GM23248 (cell line): ENCODE results near the gene PRKAR2A. TPM values are rescaled to one million over a fixed set of nuclear protein-coding genes. Genes with fewer than 3 reads are reported as not detected.

Experiments
- DNase-seq: peaks from one replicate; pipeline ENCODE4 v3.0.0-alpha.2; 2015
- H2AFZ ChIP-seq: fragments of 200-600 bp; sonication (generic); 2 replicates; pipeline ENCODE4 v1.6.1; 2016; ENCODE audit warnings: antibody characterized with exemption
- H3F3A ChIP-seq: fragments of 200-600 bp; sonication (generic); 2 replicates; pipeline ENCODE4 v1.6.1; 2016; ENCODE audit warnings: mild to moderate bottlenecking, antibody characterized with exemption, mixed run types; ENCODE audit not compliant: insufficient read depth
- H3K27ac ChIP-seq: fragments of 200-600 bp; sonication (generic); 2 replicates; pipeline ENCODE4 v1.5.1; 2016; ENCODE audit warnings: mild to moderate bottlenecking
- H3K27me3 ChIP-seq: fragments of 200-600 bp; sonication (generic); replicated peaks from 2 replicates; pipeline ENCODE4 v1.6.1; 2016; ENCODE audit warnings: mild to moderate bottlenecking; ENCODE audit not compliant: insufficient read depth
- H3K36me3 ChIP-seq: fragments of 200-600 bp; sonication (generic); 2 replicates; pipeline ENCODE4 v1.6.1; 2016; ENCODE audit warnings: low read depth, mild to moderate bottlenecking
- H3K4me1 ChIP-seq: fragments of 200-600 bp; sonication (generic); 2 replicates; pipeline ENCODE4 v1.6.1; 2016; ENCODE audit warnings: mild to moderate bottlenecking; ENCODE audit not compliant: insufficient read depth
- H3K4me2 ChIP-seq: fragments of 200-600 bp; sonication (generic); one replicate; pipeline ENCODE4 v1.6.1; 2016; ENCODE audit warnings: mild to moderate bottlenecking; ENCODE audit not compliant: unreplicated experiment
- H3K4me3 ChIP-seq: fragments of 200-600 bp; sonication (generic); 2 replicates; pipeline ENCODE4 v1.5.1; 2016; ENCODE audit warnings: mild to moderate bottlenecking
- H3K79me2 ChIP-seq: fragments of 200-600 bp; sonication (generic); 2 replicates; pipeline ENCODE4 v1.6.1; 2016; ENCODE audit warnings: mild to moderate bottlenecking; ENCODE audit not compliant: insufficient read depth
- H3K9ac ChIP-seq: fragments of 200-600 bp; sonication (generic); 2 replicates; pipeline ENCODE4 v1.6.1; 2016; ENCODE audit warnings: mild to moderate bottlenecking
- H3K9me2 ChIP-seq: fragments of 200-600 bp; sonication (generic); 2 replicates; pipeline ENCODE4 v1.6.1; 2016; ENCODE audit warnings: mixed run types, mild to moderate bottlenecking, moderate library complexity; ENCODE audit not compliant: insufficient read depth
- H3K9me3 ChIP-seq: fragments of 200-600 bp; sonication (generic); one replicate; pipeline ENCODE4 v1.6.1; 2017; ENCODE audit warnings: low read depth
- H4K20me1 ChIP-seq: fragments of 200-600 bp; sonication (generic); 2 replicates; pipeline ENCODE4 v1.6.0; 2016; ENCODE audit not compliant: insufficient read depth
- EZH2 ChIP-seq: fragments of 200-600 bp; sonication (generic); IDR thresholded peaks from 2 replicates; pipeline ENCODE4 v1.6.1; 2018; ENCODE audit warnings: antibody characterized with exemption, mild to moderate bottlenecking; ENCODE audit not compliant: insufficient read depth, poor library complexity, severe bottlenecking
- EZH2phosphoT487 ChIP-seq: fragments of 200-600 bp; sonication (generic); IDR thresholded peaks from 2 replicates; pipeline ENCODE4 v1.6.1; 2018; ENCODE audit warnings: antibody characterized with exemption, moderate library complexity, mild to moderate bottlenecking, low read depth; ENCODE audit not compliant: insufficient read depth
- WGBS, 2 experiments: methylation state at CpG; one replicate each; pipeline ENCODE4 v1.1.6; 2015 to 2017; ENCODE audit warnings: low lambda C conversion rate in 2 of 2, low coverage in 1 of 2; ENCODE audit errors: missing lambda C conversion rate in 2 of 2; 5-methylcytosine and 5-hydroxymethylcytosine counted together
- in situ Hi-C: fragments of 300-500 bp; cut with MboI; formaldehyde crosslinking; loops from 2 replicates; pipeline ENCODE4 v1.15.0; 2020
- polyA plus RNA-seq: library from polyadenylated mRNA; unstranded; fragments of >200 nt; fragmentation: Nextera tagmentation; extraction: Ambion mirVana; gene quantifications from 2 replicates; pipeline ENCODE4 v1.2.1, GENCODE V29; 2016
- total RNA-seq: library from RNA; depleted of rRNA; stranded (reverse); fragments of >200 nt; shearing (Covaris generic); gene quantifications from 2 replicates; pipeline ENCODE4 v1.2.3, GENCODE V29; 2014

The PRKAR2A gene
- total and polyA plus RNA-seq, 2 experiments from 2014 or later = 11.8 to 26.8 TPM

DNA sequence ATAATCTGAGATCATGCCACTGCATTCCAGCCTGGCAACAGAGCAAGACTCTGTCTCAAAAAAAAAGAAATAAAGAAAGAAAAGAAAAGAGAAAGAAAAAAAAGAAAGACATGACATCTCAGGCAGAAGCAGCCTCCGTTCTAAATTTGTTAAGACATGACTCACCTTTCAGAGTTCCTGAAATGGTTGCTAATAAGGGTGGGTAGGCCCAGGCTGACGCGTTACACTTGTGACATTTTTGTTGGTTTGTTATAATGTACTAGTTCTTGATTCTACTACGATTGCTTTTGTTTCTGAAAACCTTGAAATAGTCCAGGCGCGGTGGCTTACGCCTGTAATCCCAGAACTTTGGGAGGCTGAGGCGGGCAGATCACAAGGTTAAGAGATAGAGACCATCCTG lies 30.0 kb upstream of the PRKAR2A start:
- H4K20me1 ChIP-seq = no peaks in the 10 kb centered on the region
- H3K9ac ChIP-seq = no peak overlapping the region
- H3K9me2 ChIP-seq = no peaks in the 10 kb centered on the region
- no peak overlapping the region for H3K27ac ChIP-seq
- H3K4me1 ChIP-seq = no peaks in the 10 kb centered on the region
- in situ Hi-C loops = no loop called here
- no peak overlapping the region for H2AFZ ChIP-seq
- WGBS, 2 experiments = 92 to 94% methylated on average over 8 of the region's 8 CpGs
- DNase-seq = peak; percentile 13
- H3K4me3 ChIP-seq = no peak overlapping the region
- H3F3A ChIP-seq = no peaks in the 10 kb centered on the region
- no peaks in the 10 kb centered on the region for H3K36me3 ChIP-seq
- no peak overlapping the region for H3K4me2 ChIP-seq
- no peaks in the 10 kb centered on the region for H3K27me3 ChIP-seq
- H3K79me2 ChIP-seq = no peaks in the 10 kb centered on the region
- no peaks in the 10 kb centered on the region for H3K9me3 ChIP-seq
- TF ChIP-seq EZH2phosphoT487 = no peak
- no peak for TF ChIP-seq EZH2

DNA sequence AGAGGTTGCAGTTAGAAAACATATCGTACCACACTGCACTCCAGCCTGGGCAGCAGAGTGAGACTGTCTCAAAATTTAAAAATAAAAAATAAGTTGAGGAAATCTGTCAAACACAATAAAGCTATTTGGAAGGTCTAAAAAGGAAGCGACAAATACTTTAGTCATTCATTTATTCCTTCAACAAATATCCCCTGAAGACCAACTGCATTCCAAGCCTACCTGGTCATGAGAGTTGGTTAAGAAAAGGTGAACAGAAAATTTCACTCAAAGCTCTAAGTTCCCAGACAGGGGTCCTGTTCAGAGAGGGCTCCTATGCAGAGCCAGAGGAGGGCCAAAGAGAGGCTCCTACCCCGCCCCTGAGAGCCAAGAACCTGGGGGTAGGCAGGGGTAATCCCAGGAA lies 15.4 kb upstream of the PRKAR2A start:
- peaks cover 8% of the 10 kb centered on the region; the same call in 1 of the 2 replicates for H3K4me1 ChIP-seq
- no peaks in the 10 kb centered on the region for H3K36me3 ChIP-seq
- TF ChIP-seq EZH2phosphoT487 = no peak
- TF ChIP-seq EZH2 = no peak
- no peaks in the 10 kb centered on the region for H4K20me1 ChIP-seq
- no peaks in the 10 kb centered on the region for H3K79me2 ChIP-seq
- no peaks in the 10 kb centered on the region for H3K27me3 ChIP-seq
- WGBS, 2 experiments = 98% methylated on average over 3 of the region's 3 CpGs
- no peaks in the 10 kb centered on the region for H3F3A ChIP-seq
- in situ Hi-C loops = no loop called here
- H2AFZ ChIP-seq = no peak overlapping the region
- no peak overlapping the region for H3K4me2 ChIP-seq
- H3K9me2 ChIP-seq = no peaks in the 10 kb centered on the region
- no peaks in the 10 kb centered on the region for H3K9me3 ChIP-seq
- H3K4me3 ChIP-seq = no peak overlapping the region
- H3K27ac ChIP-seq = no peak overlapping the region
- H3K9ac ChIP-seq = no peak overlapping the region
- peak; percentile 4 for DNase-seq

DNA sequence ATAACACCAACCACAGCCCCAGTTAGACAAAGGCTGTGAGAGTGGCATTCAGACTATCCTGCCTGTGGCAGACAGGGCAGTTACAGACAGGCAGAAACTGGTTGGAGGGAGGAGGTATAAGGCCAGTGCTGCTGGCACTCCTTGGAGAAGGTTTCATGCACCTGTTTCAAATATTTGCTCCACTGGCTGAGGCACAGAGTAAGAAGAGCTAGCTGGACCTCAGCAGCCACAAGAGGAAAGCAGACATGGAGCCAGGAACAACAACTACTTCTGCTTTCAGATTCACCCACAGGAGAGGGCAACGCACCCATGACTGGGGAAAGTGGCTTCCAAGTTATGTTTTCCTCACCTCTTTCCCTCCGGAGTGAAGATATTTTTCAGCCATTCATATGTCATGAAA lies 11.5 kb upstream of the PRKAR2A start:
- peaks cover 8% of the 10 kb centered on the region; the same call in 1 of the 2 replicates for H3K4me1 ChIP-seq
- H3K36me3 ChIP-seq = no peaks in the 10 kb centered on the region
- in situ Hi-C loops = no loop called here
- no peak overlapping the region for H2AFZ ChIP-seq
- no peak overlapping the region for H3K27ac ChIP-seq
- no peaks in the 10 kb centered on the region for H3K9me2 ChIP-seq
- H3K27me3 ChIP-seq = no peaks in the 10 kb centered on the region
- 76 to 82% methylated on average over 2 of the region's 2 CpGs for WGBS, 2 experiments
- no peak for TF ChIP-seq EZH2
- H3K4me2 ChIP-seq = no peak overlapping the region
- H3K79me2 ChIP-seq = no peaks in the 10 kb centered on the region
- no peaks in the 10 kb centered on the region for H3F3A ChIP-seq
- H3K9ac ChIP-seq = no peak overlapping the region
- no peak for DNase-seq
- H3K9me3 ChIP-seq = no peaks in the 10 kb centered on the region
- no peak overlapping the region for H3K4me3 ChIP-seq
- H4K20me1 ChIP-seq = no peaks in the 10 kb centered on the region

DNA sequence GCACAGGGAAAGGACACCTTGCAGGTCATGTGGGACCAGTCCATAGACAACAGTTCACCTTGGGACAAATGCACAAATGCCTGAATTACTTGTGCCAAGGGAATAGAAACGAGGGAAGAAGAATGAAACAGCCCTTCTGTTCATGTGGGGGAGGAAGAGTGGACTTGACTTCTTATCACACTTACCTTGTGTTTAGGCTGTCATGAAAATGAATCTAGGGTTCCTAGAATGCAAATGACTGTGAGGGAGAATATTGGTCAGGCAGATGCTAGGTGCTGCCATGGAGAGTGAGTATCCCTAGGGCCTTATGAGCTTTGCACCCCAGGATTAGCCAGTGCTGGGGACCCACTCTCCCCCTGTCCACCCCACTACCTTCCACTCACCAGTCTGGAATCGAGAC lies 11.0 kb upstream of the PRKAR2A start:
- Histone ChIP-seq H3K4me2 (no peak overlapping the region), H4K20me1 (no peaks in the 10 kb centered on the region), H3F3A (no peaks in the 10 kb centered on the region), H3K4me3 (no peak overlapping the region), H3K79me2 (no peaks in the 10 kb centered on the region), H3K4me1 (peaks cover 8% of the 10 kb centered on the region; the same call in 1 of the 2 replicates), H3K9ac (no peak overlapping the region), H3K9me3 (no peaks in the 10 kb centered on the region), H3K27me3 (no peaks in the 10 kb centered on the region), H3K36me3 (no peaks in the 10 kb centered on the region), H3K9me2 (no peaks in the 10 kb centered on the region), H2AFZ (no peak overlapping the region), H3K27ac (no peak overlapping the region)
- TF ChIP-seq EZH2 (no peak), EZH2phosphoT487 (no peak)
- no peak for DNase-seq
- in situ Hi-C loops = no loop called here
- 86 to 89% methylated on average over 2 of the region's 2 CpGs for WGBS, 2 experiments

DNA sequence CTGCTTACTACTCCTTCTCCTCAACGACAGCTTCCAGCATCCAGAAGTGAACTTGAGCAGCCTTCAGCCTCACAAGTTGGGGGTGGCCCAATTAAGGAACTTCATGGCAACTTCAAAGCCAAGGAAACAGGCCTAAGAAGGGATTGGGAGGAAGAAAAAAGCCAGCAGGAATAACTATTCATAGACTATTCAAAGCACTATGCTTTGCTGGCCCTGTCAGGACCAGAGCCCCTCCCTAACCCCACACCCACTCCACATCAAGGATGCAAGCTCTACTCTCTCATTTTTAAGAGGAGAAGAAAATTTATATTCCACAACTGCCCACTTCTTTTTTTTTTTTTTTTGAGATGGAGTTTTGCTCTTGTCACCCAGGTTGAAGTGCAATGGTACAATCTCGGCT lies 10.0 kb upstream of the PRKAR2A start:
- Histone ChIP-seq H3K4me2 (no peak overlapping the region), H3K79me2 (no peaks in the 10 kb centered on the region), H3K9ac (no peak overlapping the region), H3K36me3 (no peaks in the 10 kb centered on the region), H3F3A (no peaks in the 10 kb centered on the region), H3K4me3 (no peak overlapping the region), H3K9me2 (no peaks in the 10 kb centered on the region), H4K20me1 (no peaks in the 10 kb centered on the region), H3K4me1 (no peaks in the 10 kb centered on the region), H3K9me3 (no peaks in the 10 kb centered on the region), H3K27me3 (no peaks in the 10 kb centered on the region), H2AFZ (no peak overlapping the region), H3K27ac (no peak overlapping the region)
- 89 to 94% methylated on average over 2 of the region's 2 CpGs for WGBS, 2 experiments
- TF ChIP-seq EZH2 = no peak
- no peak for TF ChIP-seq EZH2phosphoT487
- in situ Hi-C loops = no loop called here
- DNase-seq = no peak
